ENCODE results near the gene SURF4. TPM values are rescaled to one million over a fixed set of nuclear protein-coding genes. Genes with fewer than 3 reads are reported as not detected.
A peak's percentile ranks its signal among the peaks of the same experiment; 100 is the strongest.

SURF4 gene
- total and polyA plus RNA-seq, 2 donors from 2014 or later, result 121 to 138 TPM

GRCh38 chr9:133351908-133352634 lies 23.8 kb downstream of the SURF4 start:
- H3K9ac ChIP-seq (ENCODE audit: low read length in 3 of 3), result no peak overlapping the region
- peak in 2 of 5 donors; percentile 39 to 74 for DNase-seq
- H3K9me3 ChIP-seq (ENCODE audit: control insufficient read depth in 2 of 3, insufficient read depth in 1 of 3, low read length in 3 of 3), result no peaks in the 10 kb centered on the region
- no peak for FAIRE-seq
- no peak for TF ChIP-seq CTCF (IDR thresholded peaks at IDR 0.05; ENCODE audit: borderline replicate concordance, extremely low read depth, insufficient read depth)
- H3K27ac ChIP-seq (ENCODE audit: low read depth in 2 of 2, low read length in 2 of 2), result no peak overlapping the region
- H3K27me3 ChIP-seq (ENCODE audit: control insufficient read depth, insufficient read depth, low read length), result no peaks in the 10 kb centered on the region
- no peak overlapping the region for H3K4me3 ChIP-seq (ENCODE audit: low read length in 3 of 3)
- intact Hi-C loops (cut with DNase I), result no loop called here
- H3K4me1 ChIP-seq (ENCODE audit: control insufficient read depth in 2 of 3, insufficient read depth in 2 of 3, low read depth in 1 of 3, low read length in 3 of 3), result peaks cover 0 to 21% (median 4%) of the 10 kb centered on the region in 3 donors
- peaks cover 10 to 35% (median 25%) of the 10 kb centered on the region in 3 donors for H3K36me3 ChIP-seq (ENCODE audit: control insufficient read depth in 2 of 3, insufficient read depth in 3 of 3, low read length in 3 of 3)

- Histone ChIP-seq H3K27ac (ENCODE audit: low read depth in 2 of 2, low read length in 2 of 2) (no peak overlapping the region), H3K9ac (ENCODE audit: low read length in 3 of 3) (no peak overlapping the region), H3K4me3 (ENCODE audit: low read length in 3 of 3) (no peak overlapping the region), H3K36me3 (ENCODE audit: control insufficient read depth in 2 of 3, insufficient read depth in 3 of 3, low read length in 3 of 3) (peaks cover 10 to 35% (median 25%) of the 10 kb centered on the region in 3 donors), H3K27me3 (ENCODE audit: control insufficient read depth, insufficient read depth, low read length) (no peaks in the 10 kb centered on the region), H3K4me1 (ENCODE audit: control insufficient read depth in 2 of 3, insufficient read depth in 2 of 3, low read depth in 1 of 3, low read length in 3 of 3) (peaks cover 3 to 23% (median 4%) of the 10 kb centered on the region in 3 donors), H3K9me3 (ENCODE audit: control insufficient read depth in 2 of 3, insufficient read depth in 1 of 3, low read length in 3 of 3) (no peaks in the 10 kb centered on the region)
- DNase-seq (peak in 1 of 5 donors; percentile 8), FAIRE-seq (no peak)
- intact Hi-C loops (cut with DNase I), result no loop called here
- no peak for TF ChIP-seq CTCF (IDR thresholded peaks at IDR 0.05; ENCODE audit: borderline replicate concordance, extremely low read depth, insufficient read depth)
Observed at GRCh38 chr9:133351526-133351907, 24.3 kb downstream of the SURF4 start.

GRCh38 chr9:133349965-133350616 lies 25.8 kb downstream of the SURF4 start:
- H3K36me3 ChIP-seq (ENCODE audit: control insufficient read depth in 2 of 3, insufficient read depth in 3 of 3, low read length in 3 of 3), result peaks cover 10 to 41% (median 29%) of the 10 kb centered on the region in 3 donors
- no peak for TF ChIP-seq CTCF (IDR thresholded peaks at IDR 0.05; ENCODE audit: borderline replicate concordance, extremely low read depth, insufficient read depth)
- H3K27ac ChIP-seq (ENCODE audit: low read depth in 2 of 2, low read length in 2 of 2), result no peak overlapping the region
- no peak overlapping the region for H3K4me3 ChIP-seq (ENCODE audit: low read length in 3 of 3)
- H3K27me3 ChIP-seq (ENCODE audit: control insufficient read depth, insufficient read depth, low read length), result no peaks in the 10 kb centered on the region
- peak in 1 of 5 donors; percentile 27 for DNase-seq
- H3K4me1 ChIP-seq (ENCODE audit: control insufficient read depth in 2 of 3, insufficient read depth in 2 of 3, low read depth in 1 of 3, low read length in 3 of 3), result peaks cover 4 to 22% (median 5%) of the 10 kb centered on the region in 3 donors
- FAIRE-seq, result no peak
- intact Hi-C loops (cut with DNase I), result no loop called here
- H3K9me3 ChIP-seq (ENCODE audit: control insufficient read depth in 2 of 3, insufficient read depth in 1 of 3, low read length in 3 of 3), result no peaks in the 10 kb centered on the region
- H3K9ac ChIP-seq (ENCODE audit: low read length in 3 of 3), result no peak overlapping the region
